ENCODE data around the gene NT5C. TPM values are rescaled to one million over a fixed set of nuclear protein-coding genes. Genes with fewer than 3 reads are reported as not detected.

Gene NT5C
- total RNA-seq, 1 donor from 2014 or later: 64.4 TPM

DNA sequence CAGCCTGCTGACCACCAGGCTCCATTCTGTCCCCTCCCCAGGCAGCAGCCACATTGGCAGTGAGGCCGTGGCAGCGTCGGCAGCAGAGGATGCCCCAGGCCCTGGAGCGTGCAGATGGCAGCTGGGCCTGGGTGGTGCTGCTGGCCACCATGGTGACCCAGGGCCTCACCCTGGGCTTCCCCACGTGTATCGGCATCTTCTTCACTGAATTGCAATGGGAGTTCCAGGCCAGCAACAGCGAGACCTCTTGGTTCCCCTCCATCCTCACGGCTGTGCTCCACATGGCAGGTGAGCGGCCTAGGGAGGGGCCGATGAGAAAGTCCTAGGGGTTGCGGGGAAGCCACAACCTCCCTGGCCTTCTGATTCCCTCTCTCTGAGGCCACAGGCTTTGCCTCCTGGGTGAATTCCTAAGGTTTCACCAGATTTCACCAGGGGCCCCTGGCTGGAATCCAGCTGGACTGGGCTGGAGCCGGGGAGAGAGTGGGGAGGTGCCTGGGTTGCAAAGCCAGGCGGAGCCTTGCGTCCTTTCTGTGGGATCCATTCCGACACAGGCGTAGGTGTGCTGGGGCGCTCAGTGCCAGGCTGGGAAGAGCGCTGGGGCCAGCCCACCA lies 37.9 kb downstream of the NT5C start:
- no peak for DNase-seq (ENCODE audit: low read depth)

DNA sequence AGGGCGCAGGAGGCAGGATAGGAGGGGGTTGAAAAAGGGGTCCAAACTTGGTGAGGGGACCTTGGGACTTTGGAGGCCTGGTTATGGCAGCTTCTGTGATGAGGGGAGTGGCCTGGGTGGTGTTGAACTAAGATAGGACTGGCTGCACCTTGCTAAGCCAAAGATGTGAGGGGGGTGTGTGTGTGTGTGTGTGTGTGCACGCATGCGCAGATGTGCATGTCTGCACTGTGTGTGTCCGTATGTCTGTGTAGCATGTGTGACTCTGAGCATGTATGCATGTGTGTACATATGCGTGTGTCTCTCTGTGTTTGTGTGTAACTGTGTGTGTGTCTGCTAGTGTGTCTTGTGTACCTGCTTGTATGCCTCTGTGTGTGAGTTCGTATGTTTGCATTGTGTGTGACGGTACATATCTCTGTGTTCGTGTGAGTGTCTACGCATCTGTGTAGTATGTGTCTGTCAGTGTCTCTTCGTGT lies 39.7 kb downstream of the NT5C start:
- no peak for DNase-seq (ENCODE audit: low read depth)

- no peak for DNase-seq (ENCODE audit: low read depth)
Measured at GRCh38 chr17:75090871-75091854, 40.4 kb downstream of the NT5C start.

GRCh38 chr17:75088465-75089417 lies 42.8 kb downstream of the NT5C start:
- DNase-seq (ENCODE audit: low read depth): no peak

DNA sequence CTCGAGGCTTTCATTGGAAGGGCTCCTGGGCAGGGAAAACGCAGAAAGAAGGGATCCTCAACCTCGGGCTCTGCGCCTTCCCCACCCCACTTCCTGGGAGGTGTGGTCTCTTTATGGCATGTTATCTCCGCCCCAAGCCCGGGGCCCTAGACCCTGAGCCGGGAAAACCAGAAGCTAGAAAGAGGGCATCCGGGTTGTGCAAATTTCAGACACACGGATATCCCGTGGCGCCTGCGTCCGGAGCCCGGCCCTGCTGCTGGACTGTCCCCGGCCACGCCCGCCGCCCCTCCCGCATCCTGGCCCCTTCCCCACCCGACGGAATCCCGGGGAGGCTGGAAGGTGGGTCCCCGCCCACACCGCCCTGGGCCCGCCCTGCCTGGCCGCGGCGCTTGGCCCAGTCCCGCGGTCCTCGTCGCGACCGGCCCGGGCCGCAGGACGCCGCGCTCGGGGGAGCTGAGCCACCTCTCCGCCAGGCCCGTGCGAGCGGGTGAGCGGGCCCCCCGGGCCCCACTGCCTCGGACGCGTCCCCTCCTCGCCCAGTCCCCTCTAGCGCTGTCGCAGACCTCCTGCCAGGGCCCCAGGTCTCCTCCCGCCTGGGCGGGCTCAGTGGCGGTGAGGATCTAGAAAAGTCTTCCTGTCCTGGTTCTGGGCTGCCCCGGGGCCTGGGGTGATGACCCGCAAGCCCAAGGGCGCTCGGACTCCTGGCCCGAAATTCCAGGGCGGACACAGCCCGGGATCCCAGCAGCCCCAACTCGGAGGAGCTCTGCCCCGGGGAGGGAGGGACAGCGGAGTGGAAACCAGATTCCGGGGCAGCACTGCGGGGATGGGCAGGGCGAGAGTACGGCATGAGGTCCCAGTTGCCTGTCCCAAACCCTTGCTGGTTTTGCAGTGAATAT lies 43.7 kb downstream of the NT5C start, which contains the start of gene SLC16A5:
TSS of gene SLC16A5 (plus strand) at position 397 of the 896 bp plus-strand sequence. CDS start 5,683 bp downstream, outside the sequence.
- DNase-seq (ENCODE audit: low read depth): no peak

DNA sequence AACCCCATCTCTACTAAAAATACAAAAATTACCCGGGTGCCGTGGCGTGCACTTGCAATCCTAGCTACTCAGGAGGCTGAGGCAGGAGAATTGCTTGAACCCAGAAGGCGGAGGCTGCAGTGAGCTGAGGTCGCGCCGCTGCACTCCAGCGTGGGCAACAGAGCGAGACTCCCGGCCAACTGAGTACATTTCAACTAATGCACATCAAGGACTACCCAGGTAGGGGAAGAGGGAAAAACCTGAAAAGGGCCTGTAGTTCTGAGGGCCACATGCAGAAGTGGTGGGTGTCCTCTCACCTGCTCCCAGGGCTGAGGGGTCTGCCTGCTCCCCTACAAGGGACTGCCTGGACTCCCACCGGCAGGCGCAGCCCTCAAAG lies 44.4 kb downstream of the NT5C start:
- no peak for DNase-seq (ENCODE audit: low read depth)

DNA sequence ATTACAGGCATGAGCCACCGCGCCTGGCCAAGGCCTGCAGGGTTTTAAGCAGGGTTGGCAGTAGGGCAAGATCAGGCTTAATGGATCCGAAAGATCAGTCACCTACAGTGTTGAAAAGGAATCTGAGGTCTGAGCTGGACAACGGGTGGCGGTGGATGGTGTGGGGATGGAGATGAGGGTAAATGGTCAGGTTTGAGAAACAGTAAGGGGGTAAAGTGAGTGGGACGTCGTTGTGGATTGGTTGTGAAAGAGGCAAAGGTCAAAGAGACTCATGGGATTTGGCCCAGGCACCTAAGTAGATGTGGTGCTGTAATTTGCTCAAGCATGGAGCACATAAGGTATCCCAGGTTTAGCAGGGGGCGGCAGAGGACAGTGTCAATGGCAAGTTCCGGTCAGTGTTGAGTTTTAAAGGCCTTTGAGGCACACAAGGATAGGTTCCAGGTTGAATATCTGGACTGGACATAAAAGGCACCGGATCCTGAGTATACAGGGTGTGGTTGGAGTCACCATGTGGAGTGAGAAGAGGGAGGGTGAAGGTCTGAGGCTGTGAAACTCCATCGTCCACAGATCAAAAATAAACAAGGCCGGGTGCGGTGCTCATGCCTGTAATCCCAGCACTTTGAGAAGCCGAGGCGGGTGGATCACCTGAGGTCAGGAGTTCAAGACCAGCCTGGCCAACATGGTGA lies 44.9 kb downstream of the NT5C start:
- no peak for DNase-seq (ENCODE audit: low read depth)

DNA sequence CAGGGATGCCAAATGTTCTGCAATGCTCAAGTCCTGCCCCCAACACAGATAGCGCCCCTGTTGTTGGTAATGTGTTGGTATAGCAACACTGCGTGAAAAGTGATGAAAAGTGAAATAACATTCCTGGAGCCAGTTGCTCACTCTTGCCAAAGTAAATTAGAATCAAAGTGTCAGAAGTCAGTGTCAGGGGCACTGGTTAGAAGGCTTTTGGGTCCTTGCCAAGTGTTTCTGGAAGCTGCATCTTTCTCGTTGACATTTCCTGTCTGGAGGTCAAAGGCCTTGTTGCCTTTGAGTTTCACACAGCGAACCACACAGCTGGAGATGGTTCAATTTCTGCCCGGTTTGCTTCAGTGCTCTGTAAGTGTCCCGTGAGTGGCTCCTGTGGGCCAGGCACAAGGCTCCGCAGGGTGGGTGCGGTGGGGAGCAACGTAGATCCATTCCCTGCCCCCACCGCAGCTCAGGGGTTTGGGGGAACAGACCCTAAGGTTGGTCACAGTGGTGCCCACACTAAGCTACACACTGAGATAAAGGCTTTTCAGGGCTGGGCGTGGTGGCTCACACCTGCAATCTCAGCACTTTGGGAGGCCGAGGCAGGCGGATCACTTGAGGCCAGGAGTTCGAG lies 47.4 kb downstream of the NT5C start:
- DNase-seq (ENCODE audit: low read depth): no peak

GRCh38 chr17:75082683-75083082 lies 48.9 kb downstream of the NT5C start:
- no peak for DNase-seq (ENCODE audit: low read depth)

- no peak for DNase-seq (ENCODE audit: low read depth)
Measured at GRCh38 chr17:75081611-75082540, 49.7 kb downstream of the NT5C start.

Other genes starting within 250 kb of the NT5C start
- not detected in 2 replicates for gene FADS6, start 238.1 kb downstream of the NT5C start, total RNA-seq
- gene USH1G, start 208.5 kb downstream of the NT5C start, total RNA-seq: not detected in 2 replicates
- not detected in 2 replicates for gene OTOP2, start 207.5 kb downstream of the NT5C start, total RNA-seq
- not detected in 2 replicates for gene OTOP3, start 195.8 kb downstream of the NT5C start, total RNA-seq
- gene HID1, start 159.0 kb downstream of the NT5C start, total RNA-seq: 0.83 and 3.0 TPM in 2 replicates
- gene CDR2L, start 144.1 kb downstream of the NT5C start, total RNA-seq: 22.5 and 23.6 TPM in 2 replicates
- 34.8 and 39.9 TPM in 2 replicates for gene MRPL58, start 119.1 kb downstream of the NT5C start, total RNA-seq
- gene ATP5PD, start 84.8 kb downstream of the NT5C start, total RNA-seq: 278 and 305 TPM in 2 replicates
- gene KCTD2, start 84.5 kb downstream of the NT5C start, total RNA-seq: 18.4 and 20.6 TPM in 2 replicates
- gene SLC16A5, start 43.8 kb downstream of the NT5C start, total RNA-seq: 0.88 and 1.6 TPM in 2 replicates
- gene ARMC7, start 21.8 kb downstream of the NT5C start, total RNA-seq: 3.6 and 4.4 TPM in 2 replicates
- 469 and 635 TPM in 2 replicates for gene JPT1, start 22.8 kb upstream of the NT5C start, total RNA-seq
- gene SUMO2, start 51.2 kb upstream of the NT5C start, total RNA-seq: 62.2 and 66.8 TPM in 2 replicates
- 20.1 and 26.1 TPM in 2 replicates for gene NUP85, start 73.9 kb upstream of the NT5C start, total RNA-seq
- gene GGA3, start 129.9 kb upstream of the NT5C start, total RNA-seq: 18.9 and 22.2 TPM in 2 replicates
- 57.2 and 65.1 TPM in 2 replicates for gene MRPS7, start 130.1 kb upstream of the NT5C start, total RNA-seq
- 8.7 and 9.9 TPM in 2 replicates for gene MIF4GD, start 139.5 kb upstream of the NT5C start, total RNA-seq
- gene SLC25A19, start 157.7 kb upstream of the NT5C start, total RNA-seq: 3.3 and 7.5 TPM in 2 replicates